RWPE2 (cell line): Measurements from ENCODE around the gene PNP.

ENCODE experiments used
- ATAC-seq: fragments of 200-7000 bp; cut with Tn5 transposase; 3 replicates; pipeline ENCODE4 v1.9.1; 2021; ENCODE audit warnings: low read depth
- DNase-seq: peaks from one replicate; pipeline ENCODE4 v3.0.0-alpha.2; 2020; ENCODE audit warnings: low spot score
- H3K27ac ChIP-seq: fragments of 450-650 bp; 2 replicates; pipeline ENCODE4 v1.5.1; 2017; ENCODE audit warnings: mild to moderate bottlenecking; ENCODE audit not compliant: poor library complexity, severe bottlenecking
- H3K27me3 ChIP-seq: fragments of 250-450 bp; sonication (Bioruptor Pico); 2 replicates; pipeline ENCODE4 v1.5.1; 2021; ENCODE audit warnings: mild to moderate bottlenecking, moderate library complexity; ENCODE audit not compliant: insufficient read depth, poor library complexity, severe bottlenecking
- H3K36me3 ChIP-seq: fragments of 250-450 bp; sonication (Bioruptor Pico); 2 replicates; pipeline ENCODE4 v1.5.1; 2020; ENCODE audit warnings: low read depth, mild to moderate bottlenecking, moderate library complexity
- H3K4me1 ChIP-seq: fragments of 250-450 bp; sonication (Bioruptor Pico); 2 replicates; pipeline ENCODE4 v1.5.1; 2021; ENCODE audit warnings: mild to moderate bottlenecking, moderate library complexity; ENCODE audit not compliant: insufficient read depth, poor library complexity, severe bottlenecking
- H3K4me3 ChIP-seq: fragments of 250-450 bp; sonication (Bioruptor Pico); 2 replicates; pipeline ENCODE4 v1.5.1; 2021; ENCODE audit warnings: mild to moderate bottlenecking, moderate library complexity; ENCODE audit not compliant: severe bottlenecking
- H3K9me3 ChIP-seq: fragments of 250-450 bp; sonication (Bioruptor Pico); 2 replicates; pipeline ENCODE4 v1.5.1; 2021; ENCODE audit warnings: mild to moderate bottlenecking, moderate library complexity; ENCODE audit not compliant: severe bottlenecking
- TF ChIP-seq, protein P1 (sequence below): fragments of 450-650 bp; IDR thresholded peaks from one replicate; pipeline ENCODE4 v1.5.1; 2017; ENCODE audit warnings: mild to moderate bottlenecking, moderate library complexity; ENCODE audit not compliant: poor library complexity, severe bottlenecking

The PNP gene

DNA sequence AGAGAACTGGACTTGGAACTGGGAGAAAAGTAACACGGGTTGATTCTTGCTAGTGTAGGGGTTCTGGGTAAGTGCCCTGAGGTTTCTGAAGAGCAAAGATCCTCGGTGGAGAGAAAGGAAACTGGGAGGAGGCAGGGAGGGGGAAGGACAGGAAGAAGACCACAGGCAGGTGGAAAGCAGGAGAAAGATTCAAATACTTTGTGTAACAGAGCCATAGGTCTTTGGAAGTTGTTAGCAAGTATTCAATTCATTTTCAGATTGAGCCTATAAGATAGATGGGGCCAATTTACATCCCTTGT, 1.3 kb downstream of the PNP start:
- Histone ChIP-seq H3K27me3 (no peaks in the 10 kb centered on the region), H3K27ac (peak overlapping the region; percentile 86), H3K4me3 (peak overlapping the region; percentile 70), H3K36me3 (peaks cover 43% of the 10 kb centered on the region), H3K9me3 (no peaks in the 10 kb centered on the region), H3K4me1 (peaks cover 8% of the 10 kb centered on the region)
- DNase-seq = no peak
- 0 out of 3 replicates have a peak, but pooled peaks have one; percentile 5 for ATAC-seq
- TF ChIP-seq, protein P1, sequence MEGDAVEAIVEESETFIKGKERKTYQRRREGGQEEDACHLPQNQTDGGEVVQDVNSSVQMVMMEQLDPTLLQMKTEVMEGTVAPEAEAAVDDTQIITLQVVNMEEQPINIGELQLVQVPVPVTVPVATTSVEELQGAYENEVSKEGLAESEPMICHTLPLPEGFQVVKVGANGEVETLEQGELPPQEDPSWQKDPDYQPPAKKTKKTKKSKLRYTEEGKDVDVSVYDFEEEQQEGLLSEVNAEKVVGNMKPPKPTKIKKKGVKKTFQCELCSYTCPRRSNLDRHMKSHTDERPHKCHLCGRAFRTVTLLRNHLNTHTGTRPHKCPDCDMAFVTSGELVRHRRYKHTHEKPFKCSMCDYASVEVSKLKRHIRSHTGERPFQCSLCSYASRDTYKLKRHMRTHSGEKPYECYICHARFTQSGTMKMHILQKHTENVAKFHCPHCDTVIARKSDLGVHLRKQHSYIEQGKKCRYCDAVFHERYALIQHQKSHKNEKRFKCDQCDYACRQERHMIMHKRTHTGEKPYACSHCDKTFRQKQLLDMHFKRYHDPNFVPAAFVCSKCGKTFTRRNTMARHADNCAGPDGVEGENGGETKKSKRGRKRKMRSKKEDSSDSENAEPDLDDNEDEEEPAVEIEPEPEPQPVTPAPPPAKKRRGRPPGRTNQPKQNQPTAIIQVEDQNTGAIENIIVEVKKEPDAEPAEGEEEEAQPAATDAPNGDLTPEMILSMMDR = no peak

DNA sequence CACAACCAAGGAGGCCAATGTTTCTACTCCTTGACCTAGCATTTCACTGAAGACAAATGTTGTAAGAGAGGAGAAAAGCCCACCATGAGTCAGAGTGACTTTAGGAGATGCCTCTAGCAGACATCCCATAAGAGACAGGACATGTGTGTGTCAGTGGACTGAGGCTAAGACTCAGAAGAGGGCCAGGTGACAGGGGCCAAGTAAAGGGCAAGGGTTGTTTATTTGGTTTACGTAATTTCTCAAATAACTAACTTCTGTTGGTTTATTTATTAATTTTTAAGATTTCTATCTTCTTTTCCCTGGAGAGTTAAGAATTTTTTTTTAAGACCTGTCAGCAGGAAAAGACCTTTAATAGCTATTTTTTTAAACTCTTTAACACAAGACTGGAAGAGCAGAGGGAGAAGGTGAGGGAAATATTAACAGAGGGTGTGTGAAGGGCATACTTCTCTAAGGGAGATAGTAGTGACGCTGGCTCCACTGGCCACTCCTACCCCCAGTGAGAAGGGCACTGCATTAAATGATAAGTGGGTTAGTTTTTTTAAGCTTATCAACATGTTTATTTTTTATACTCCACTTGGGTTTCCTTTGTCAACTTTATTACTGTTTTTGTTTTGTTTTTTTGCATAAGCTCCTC, 3.4 kb downstream of the PNP start:
- peaks cover 64% of the 10 kb centered on the region for H3K36me3 ChIP-seq
- TF ChIP-seq, protein P1 = no peak
- DNase-seq (no peak), ATAC-seq (no peak)
- H3K4me1 ChIP-seq = peaks cover 4% of the 10 kb centered on the region
- no peaks in the 10 kb centered on the region for H3K9me3 ChIP-seq
- H3K4me3 ChIP-seq = no peak overlapping the region
- no peak overlapping the region for H3K27ac ChIP-seq
- H3K27me3 ChIP-seq = no peaks in the 10 kb centered on the region

DNA sequence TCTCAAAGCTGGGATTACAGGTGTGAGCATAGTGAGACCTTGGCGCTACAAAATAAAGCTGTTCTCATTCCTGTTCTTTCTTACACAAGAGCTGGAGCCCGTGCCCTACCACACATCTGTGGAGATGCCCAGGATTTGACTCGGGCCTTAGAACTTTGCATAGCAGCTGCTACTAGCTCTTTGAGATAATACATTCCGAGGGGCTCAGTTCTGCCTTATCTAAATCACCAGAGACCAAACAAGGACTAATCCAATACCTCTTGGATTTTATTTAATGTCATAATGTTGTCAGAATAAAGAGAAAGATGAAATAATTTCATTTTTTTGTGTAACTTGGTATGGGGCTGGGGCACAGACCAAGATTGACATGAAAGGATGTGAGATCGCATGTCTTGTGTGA, 7.6 kb downstream of the PNP start:
- H3K4me1 ChIP-seq = no peaks in the 10 kb centered on the region
- no peak overlapping the region for H3K4me3 ChIP-seq
- TF ChIP-seq, protein P1 = no peak
- no peaks in the 10 kb centered on the region for H3K9me3 ChIP-seq
- H3K27ac ChIP-seq = no peak overlapping the region
- H3K27me3 ChIP-seq = no peaks in the 10 kb centered on the region
- ATAC-seq (no peak), DNase-seq (no peak)
- peaks cover 70% of the 10 kb centered on the region for H3K36me3 ChIP-seq

DNA sequence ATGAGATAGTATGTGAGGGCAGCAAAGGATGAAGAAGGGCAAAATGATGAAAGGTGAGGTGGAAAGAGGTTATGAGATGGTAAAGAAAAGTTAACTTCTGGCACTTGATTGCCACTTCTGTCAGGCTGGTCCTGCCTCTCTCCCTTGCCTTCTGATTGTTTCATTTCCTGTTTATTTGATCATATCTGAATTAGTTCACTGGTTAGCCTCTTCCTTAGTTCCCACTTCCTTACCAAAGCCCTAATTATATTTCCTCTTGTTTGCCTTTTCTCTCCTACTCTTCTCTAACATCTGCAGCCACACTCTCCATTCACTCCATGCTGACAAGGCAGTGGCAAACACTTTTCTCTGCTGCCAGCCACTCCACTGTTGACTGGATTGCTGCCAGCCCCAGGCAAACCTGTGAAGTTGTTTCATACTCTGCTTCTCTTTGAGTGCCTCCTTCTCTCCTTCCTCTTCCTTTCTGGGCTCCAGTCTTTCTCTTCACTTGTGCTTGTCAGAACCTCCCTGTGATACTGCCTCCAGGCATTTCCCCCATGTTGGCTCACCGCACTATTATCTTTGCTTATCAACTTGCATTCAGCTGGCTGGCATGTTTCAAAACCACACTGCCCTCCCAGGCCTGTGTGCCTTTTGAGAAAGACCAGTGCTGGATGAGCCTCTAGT, 8.1 kb downstream of the PNP start:
- ATAC-seq = no peak
- Histone ChIP-seq H3K4me1 (no peaks in the 10 kb centered on the region), H3K9me3 (no peaks in the 10 kb centered on the region), H3K4me3 (no peak overlapping the region), H3K27me3 (no peaks in the 10 kb centered on the region), H3K36me3 (peaks cover 65% of the 10 kb centered on the region), H3K27ac (no peak overlapping the region)
- TF ChIP-seq, protein P1 = no peak
- DNase-seq = no peak

DNA sequence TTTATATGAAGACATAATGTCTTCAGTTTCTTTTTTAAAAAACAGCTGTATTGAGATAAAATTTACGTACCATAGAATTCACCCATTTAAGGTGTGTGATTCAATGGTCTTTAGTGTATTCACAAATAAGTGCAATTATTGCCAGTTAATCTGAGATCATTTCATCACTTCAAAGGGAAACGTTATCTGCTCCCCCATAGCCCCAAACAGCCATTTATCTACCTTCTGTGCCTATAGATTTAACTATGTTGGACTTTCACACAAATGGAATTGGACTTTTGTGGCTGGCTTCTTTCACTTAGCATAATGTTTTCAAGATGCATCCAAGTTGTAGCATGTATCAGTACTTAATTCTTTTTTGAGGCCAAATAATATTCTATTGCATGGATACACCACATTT, 9.7 kb downstream of the PNP start:
- Histone ChIP-seq H3K27me3 (no peaks in the 10 kb centered on the region), H3K9me3 (no peaks in the 10 kb centered on the region), H3K36me3 (peaks cover 49% of the 10 kb centered on the region), H3K4me3 (no peak overlapping the region), H3K4me1 (no peaks in the 10 kb centered on the region), H3K27ac (no peak overlapping the region)
- TF ChIP-seq, protein P1 = no peak
- ATAC-seq = no peak
- no peak for DNase-seq
